ENCODE measurements around the gene CEP192.

The CEP192 gene

GRCh38 chr18:13035249-13035914 lies 44.2 kb downstream of the CEP192 start:
- H3K36me3 ChIP-seq (ENCODE audit: control insufficient read depth, insufficient read depth, low read length), result no peaks in the 10 kb centered on the region
- no peaks in the 10 kb centered on the region for H3K4me1 ChIP-seq
- no peak overlapping the region for H2AFZ ChIP-seq
- TF ChIP-seq CTCF (IDR thresholded peaks at IDR 0.05), result no peak
- H3K9me3 ChIP-seq (ENCODE audit: control insufficient read depth, low read length), result no peaks in the 10 kb centered on the region
- H3K4me3 ChIP-seq (ENCODE audit: low read depth, low read length), result no peak overlapping the region
- no peak overlapping the region for H3K27ac ChIP-seq
- peaks cover 3% of the 10 kb centered on the region for H3K79me2 ChIP-seq
- no peak overlapping the region for H3K9ac ChIP-seq
- no peak overlapping the region for H3K4me2 ChIP-seq (ENCODE audit: low read length)
- no peaks in the 10 kb centered on the region for H3K27me3 ChIP-seq (ENCODE audit: control insufficient read depth, insufficient read depth, low read length)

GRCh38 chr18:13036622-13037320 lies 45.6 kb downstream of the CEP192 start:
- no peak overlapping the region for H3K4me3 ChIP-seq (ENCODE audit: low read depth, low read length)
- no peak overlapping the region for H3K27ac ChIP-seq
- no peaks in the 10 kb centered on the region for H3K9me3 ChIP-seq (ENCODE audit: control insufficient read depth, low read length)
- peaks cover under 1% of the 10 kb centered on the region for H3K79me2 ChIP-seq
- TF ChIP-seq CTCF (IDR thresholded peaks at IDR 0.05), result no peak
- H3K9ac ChIP-seq, result no peak overlapping the region
- no peaks in the 10 kb centered on the region for H3K36me3 ChIP-seq (ENCODE audit: control insufficient read depth, insufficient read depth, low read length)
- no peak overlapping the region for H3K4me2 ChIP-seq (ENCODE audit: low read length)
- no peak overlapping the region for H2AFZ ChIP-seq
- H3K4me1 ChIP-seq, result no peaks in the 10 kb centered on the region
- no peaks in the 10 kb centered on the region for H3K27me3 ChIP-seq (ENCODE audit: control insufficient read depth, insufficient read depth, low read length)

GRCh38 chr18:13039806-13040205 lies 48.6 kb downstream of the CEP192 start:
- TF ChIP-seq CTCF (IDR thresholded peaks at IDR 0.05), result no peak
- H3K27me3 ChIP-seq (ENCODE audit: control insufficient read depth, insufficient read depth, low read length), result no peaks in the 10 kb centered on the region
- H3K27ac ChIP-seq, result no peak overlapping the region
- no peaks in the 10 kb centered on the region for H3K9me3 ChIP-seq (ENCODE audit: control insufficient read depth, low read length)
- no peak overlapping the region for H3K9ac ChIP-seq
- no peak overlapping the region for H2AFZ ChIP-seq
- H3K36me3 ChIP-seq (ENCODE audit: control insufficient read depth, insufficient read depth, low read length), result no peaks in the 10 kb centered on the region
- no peak overlapping the region for H3K4me2 ChIP-seq (ENCODE audit: low read length)
- H3K4me3 ChIP-seq (ENCODE audit: low read depth, low read length), result no peak overlapping the region
- H3K4me1 ChIP-seq, result no peaks in the 10 kb centered on the region
- H3K79me2 ChIP-seq, result no peaks in the 10 kb centered on the region

- no peak overlapping the region for H3K4me2 ChIP-seq (ENCODE audit: low read length)
- H3K9ac ChIP-seq, result no peak overlapping the region
- no peaks in the 10 kb centered on the region for H3K9me3 ChIP-seq (ENCODE audit: control insufficient read depth, low read length)
- H3K4me3 ChIP-seq (ENCODE audit: low read depth, low read length), result no peak overlapping the region
- H3K27ac ChIP-seq, result no peak overlapping the region
- no peak overlapping the region for H2AFZ ChIP-seq
- H3K27me3 ChIP-seq (ENCODE audit: control insufficient read depth, insufficient read depth, low read length), result no peaks in the 10 kb centered on the region
- H3K79me2 ChIP-seq, result no peaks in the 10 kb centered on the region
- no peaks in the 10 kb centered on the region for H3K36me3 ChIP-seq (ENCODE audit: control insufficient read depth, insufficient read depth, low read length)
- no peak for TF ChIP-seq CTCF (IDR thresholded peaks at IDR 0.05)
- H3K4me1 ChIP-seq, result no peaks in the 10 kb centered on the region
These were observed 51.9 kb downstream of the CEP192 start for GRCh38 chr18:13043066-13043465.

All from parathyroid adenoma (tissue), 2 donors.